Hematopoietic multipotent progenitor cell (in vitro differentiated cells): ENCODE data around the gene S100A12. TPM values are rescaled to one million over a fixed set of nuclear protein-coding genes. Genes with fewer than 3 reads are reported as not detected.
A peak's percentile ranks its signal among the peaks of the same experiment; 100 is the strongest.
"Not testable (repeated sequence)": the region's sequence is repeated elsewhere in the genome, so short reads cannot be mapped to it uniquely, and the experiment has no call there.

ENCODE experiments used
- DNase-seq, 3 donors: peaks; one replicate each; pipeline ENCODE4 v3.0.0-alpha.2; 2011 to 2015; ENCODE audit warnings: low read depth in 2 of 3, low spot score in 2 of 3
- total RNA-seq: library from RNA; depleted of rRNA; stranded (reverse); fragments of >200 nt; gene quantifications from one replicate; pipeline ENCODE4 v1.2.3, GENCODE V29; 2012

The S100A12 gene
- total RNA-seq, 1 donor: 4.8 TPM

GRCh38 chr1:153354515-153355193 lies 20.8 kb downstream of the S100A12 start:
- no peak for DNase-seq

- peak in 1 of 3 donors; percentile 47 for DNase-seq
Measured at GRCh38 chr1:153353226-153353947, 22.0 kb downstream of the S100A12 start.

DNA sequence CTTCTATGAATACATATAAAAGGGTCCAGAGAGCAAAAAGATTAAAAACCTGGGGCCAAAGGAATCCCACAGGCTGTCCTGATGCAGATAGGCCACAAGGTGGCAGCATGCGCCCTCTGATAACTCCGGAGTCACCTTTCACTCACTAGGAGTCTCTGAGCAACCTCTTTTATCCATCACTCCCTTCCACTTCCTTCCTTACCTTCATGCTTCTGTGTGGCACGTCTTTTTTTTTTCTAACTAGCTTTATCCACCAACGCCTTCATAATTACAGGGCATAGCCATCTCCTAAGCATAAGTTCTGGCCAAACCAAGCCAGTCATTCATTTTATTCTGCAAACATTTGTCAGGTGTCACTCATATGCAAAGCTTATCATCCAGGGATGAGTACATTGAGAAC lies 22.9 kb downstream of the S100A12 start:
- peak; percentile 22 to 84 (median 62) for DNase-seq

DNA sequence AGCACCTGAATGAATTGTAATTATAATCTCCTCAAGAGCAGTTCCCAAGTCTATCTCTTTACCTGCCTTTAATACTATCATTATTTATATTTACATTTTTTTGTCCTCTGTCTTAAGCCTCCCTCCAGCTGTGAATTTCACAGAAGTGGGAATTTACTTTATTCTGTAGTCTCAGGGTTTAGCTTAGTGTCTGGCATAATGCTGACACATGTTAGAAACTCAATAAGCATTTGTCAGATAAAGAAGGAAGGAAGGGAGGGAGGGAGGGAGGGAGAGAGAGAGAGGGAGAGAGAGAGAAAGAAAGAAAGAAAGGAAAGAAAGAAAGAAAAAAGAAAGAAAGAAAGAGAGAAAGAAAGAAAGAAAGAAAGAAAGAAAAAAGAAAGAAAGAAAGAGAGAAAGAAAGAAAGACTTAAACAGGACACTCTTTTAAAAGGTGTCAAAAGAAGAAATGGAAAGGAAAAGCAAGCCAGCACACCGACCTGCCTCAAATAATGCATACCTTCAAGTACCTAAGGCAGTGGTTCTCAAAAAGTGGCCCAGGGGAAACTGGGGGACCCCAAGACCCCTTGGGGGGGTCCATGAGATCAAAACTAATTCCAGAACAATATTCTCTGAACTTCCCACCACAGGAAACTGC lies 25.0 kb downstream of the S100A12 start:
- DNase-seq: no peak

DNA sequence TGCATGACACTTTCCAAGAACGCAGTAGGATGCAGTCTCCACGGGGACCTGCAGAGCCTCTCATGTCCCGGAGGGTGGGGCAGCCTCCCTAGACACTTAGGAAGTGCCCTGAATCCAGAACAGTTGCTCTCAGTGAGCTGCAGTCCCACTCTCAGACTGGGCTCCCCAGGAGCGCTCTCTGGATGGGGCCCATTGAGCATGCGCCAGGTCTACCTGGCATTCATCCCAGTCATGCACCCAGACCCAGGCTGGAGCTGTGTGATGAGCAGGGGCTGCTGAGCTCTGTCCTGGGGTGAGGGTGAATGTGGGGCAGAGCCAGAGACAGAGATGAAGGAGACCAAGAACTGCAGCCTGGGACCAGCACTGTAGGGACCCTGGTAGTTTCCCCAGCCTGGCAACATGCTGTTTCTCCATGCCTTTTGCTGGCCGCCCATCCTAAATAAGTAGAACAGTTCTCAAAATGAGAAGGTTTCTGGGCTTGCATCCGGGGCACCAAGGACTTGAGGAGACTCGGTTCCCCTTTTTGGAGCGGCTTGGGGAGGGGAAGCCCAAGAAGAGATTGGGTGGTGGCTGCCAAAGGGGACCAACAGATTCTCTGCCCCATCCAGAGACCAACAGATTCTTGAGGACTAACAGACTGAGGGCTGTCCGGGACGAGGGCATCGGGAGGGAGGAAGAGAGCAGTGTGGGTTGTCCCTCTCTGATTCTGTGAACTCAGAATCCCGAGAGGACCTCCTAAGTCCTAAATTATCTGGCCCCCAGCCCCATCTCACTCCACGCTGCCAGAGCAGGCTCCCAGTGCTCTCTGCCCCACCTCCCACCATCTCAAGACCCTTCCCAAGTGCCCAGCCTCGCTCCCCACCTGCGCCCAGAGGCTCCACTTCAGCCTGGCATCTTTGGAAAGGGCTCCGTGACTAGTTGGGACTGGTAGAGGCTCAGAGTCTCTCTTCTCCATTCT lies 25.8 kb downstream of the S100A12 start:
- DNase-seq: no peak

DNA sequence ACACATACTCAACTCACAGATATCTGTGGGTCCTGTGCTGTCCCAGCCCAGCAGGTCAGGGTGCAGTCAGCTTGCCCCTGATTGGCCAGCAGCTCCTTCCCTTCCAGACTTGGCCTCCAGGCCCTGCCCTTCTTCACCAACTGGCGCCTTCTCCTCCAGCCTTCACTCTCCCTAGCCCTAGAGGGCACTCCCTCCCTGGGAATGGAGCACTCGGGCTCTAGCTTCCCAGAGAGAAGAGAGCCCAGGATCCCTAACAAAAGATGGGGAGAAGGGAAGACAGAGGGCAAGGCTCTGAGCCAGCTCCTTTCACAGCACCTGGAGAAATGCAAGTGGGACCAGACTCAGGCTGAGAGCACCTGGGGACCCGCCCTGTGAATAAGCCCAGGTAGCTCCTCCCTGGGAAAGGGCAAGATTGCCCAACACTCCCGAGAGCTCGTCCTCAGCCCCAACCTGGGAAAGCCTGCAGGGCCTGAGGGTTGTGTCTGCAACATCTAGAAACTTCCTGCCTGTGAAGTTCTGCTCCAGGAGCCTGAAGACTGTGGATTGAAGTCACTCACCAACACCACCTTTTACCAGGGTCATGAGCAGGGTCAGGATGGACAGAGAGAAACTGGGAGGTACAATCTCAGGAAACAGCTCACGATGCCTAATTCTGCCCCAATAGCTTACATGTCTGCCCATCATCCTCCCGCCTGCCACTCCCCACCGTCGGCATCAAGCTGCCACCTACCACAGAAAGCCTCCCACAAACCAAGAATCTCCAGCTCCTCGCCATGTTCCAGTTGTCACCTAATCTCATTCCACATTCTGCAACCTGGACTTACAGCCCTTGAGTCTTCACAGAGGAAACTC lies 26.7 kb downstream of the S100A12 start, which contains the start of gene PGLYRP4:
Gene PGLYRP4, minus strand, starts transcription at position 331 of the 852 bp plus-strand sequence. CDS start 909 bp downstream, outside the sequence.
- no peak for DNase-seq

DNA sequence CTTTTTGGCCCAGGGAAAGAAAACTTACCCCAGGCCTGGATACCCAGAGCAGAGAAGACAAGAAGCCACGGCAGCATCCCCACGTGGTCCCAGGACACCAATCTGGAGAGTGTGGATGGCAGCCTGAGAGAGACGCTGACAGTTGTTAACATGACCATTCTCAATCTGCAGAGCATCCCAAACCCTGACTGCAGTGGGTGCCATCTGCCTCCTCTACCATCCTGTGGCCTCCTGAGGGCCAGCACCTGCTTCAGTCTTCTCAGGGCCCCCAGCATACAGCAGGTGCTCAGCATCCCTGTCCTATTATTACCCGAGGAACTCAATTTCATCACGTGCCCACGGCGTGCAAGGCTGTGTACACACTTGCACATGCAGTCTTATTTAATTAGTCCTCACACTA lies 27.6 kb downstream of the S100A12 start:
- no peak for DNase-seq

GRCh38 chr1:153347049-153347448 lies 28.4 kb downstream of the S100A12 start:
- not testable (repeated sequence) for DNase-seq

DNA sequence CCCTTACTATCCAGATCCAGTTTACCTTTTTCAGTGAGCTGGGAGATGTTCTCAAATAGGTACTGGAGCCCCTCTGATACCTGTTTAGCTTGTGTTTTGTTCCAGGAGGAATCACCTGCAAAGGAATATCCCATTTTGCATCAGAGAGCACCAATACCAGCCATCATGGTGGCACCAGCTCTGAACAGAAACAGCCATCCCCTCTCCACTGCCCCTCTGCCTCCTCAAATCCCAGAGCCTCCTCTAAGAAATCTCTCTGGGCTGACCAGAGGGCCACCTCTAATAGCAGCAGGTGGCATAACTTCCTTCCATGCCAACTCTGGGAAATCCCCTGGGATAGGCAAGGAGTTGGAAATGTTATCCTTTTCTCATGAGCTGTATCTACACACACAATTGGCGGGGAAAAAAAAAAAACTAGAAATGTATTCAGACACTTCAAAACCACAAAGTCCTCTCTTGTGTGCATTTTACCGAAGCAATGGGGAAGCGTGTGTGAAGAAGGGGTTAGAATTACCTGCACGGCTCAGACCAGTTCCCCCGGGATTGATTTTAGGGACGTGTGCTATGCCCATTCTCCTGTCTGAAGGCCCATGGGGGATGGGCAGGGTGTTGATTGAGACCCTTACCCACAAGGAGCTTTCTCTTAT lies 29.2 kb downstream of the S100A12 start:
- no peak for DNase-seq

DNA sequence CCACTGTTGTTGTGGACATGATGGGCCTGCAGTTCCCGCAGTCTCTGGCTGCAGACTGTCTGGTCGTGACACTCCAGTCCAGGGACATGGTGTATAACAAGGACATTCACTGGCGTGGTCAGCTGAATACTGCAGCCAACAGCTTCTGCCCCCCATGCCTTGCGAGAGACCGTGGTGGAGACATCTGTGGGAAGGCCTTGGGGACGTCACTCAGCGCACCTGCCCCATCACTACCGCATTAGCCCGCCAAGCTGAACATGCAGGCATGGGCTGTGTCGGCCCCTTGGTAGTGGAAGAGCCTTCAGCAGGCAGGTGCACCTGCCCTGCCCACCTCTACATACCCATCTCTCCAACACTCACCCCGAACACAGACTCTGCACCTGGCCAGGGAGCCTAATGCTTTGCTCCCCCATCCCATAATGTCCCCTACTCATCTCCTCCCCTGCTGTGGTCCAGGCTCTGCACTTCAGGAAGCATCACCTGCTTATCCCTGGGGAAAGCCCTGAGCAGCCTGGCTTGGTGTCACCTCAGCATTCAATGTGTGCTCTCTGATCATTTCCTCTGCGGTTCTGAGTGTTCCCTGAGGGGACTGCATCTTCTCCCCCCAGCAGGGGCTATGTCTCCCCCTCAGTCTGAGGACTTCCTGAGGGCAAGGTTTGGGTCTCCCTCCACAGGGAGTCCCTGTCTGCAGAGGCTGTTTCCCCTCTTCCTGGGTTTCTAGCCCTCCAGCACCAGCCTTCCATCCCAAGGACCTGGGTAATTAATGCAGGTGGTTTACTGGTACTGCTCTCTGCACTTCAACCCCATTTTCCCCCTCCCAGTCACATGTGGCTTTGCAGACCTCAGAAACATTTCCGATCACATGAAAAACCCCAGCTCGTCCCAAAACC lies 30.0 kb downstream of the S100A12 start:
- DNase-seq: no peak

GRCh38 chr1:153344718-153345025 lies 30.7 kb downstream of the S100A12 start:
- peak in 2 of 3 donors; percentile 52 to 66 for DNase-seq

DNA sequence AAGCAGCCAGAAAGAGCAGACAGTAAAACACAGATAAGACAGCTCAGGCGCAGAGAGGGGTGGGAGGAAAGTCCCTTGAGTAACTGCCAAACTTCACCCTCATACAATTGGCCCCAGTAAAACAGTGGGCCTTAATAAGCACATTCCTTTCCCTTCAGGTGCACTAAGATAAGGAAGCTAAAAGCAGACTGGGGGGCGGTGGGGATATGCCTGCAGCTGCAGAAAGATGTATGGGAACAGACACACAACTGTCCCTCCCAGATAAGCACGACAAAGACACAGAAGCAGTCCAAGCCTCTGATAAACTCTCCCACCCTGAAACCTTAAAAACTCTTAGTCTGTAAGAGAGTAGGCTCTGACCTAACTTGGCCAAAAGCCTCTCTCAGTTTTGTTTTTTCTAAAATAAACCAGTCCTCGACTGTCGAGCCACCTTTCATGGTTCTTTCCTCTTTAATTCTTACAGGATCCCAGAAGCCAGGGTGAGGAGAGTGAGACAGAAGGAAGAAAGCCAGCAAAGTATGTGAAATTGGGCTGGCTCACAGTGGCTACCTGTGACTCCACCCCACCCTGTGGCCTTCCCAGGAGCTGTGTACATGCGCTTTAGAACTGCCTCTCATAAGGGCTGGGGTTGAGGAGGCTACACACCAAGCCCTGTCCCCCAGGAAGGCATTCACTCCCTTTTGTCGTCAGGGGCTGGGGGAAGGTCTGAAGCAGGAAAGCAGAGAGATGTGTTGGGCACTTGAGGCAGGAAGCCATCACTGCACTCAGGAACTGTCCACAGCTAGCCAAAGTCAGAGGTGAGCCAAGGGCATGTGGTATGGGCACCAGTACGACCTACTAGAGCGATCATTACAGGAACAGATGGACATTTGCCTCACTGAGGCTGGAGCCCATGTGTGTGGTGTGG lies 31.4 kb downstream of the S100A12 start:
- DNase-seq: peak in 2 of 3 donors; percentile 81 to 92

- no peak for DNase-seq
Measured at GRCh38 chr1:153343040-153343681, 32.3 kb downstream of the S100A12 start.

DNA sequence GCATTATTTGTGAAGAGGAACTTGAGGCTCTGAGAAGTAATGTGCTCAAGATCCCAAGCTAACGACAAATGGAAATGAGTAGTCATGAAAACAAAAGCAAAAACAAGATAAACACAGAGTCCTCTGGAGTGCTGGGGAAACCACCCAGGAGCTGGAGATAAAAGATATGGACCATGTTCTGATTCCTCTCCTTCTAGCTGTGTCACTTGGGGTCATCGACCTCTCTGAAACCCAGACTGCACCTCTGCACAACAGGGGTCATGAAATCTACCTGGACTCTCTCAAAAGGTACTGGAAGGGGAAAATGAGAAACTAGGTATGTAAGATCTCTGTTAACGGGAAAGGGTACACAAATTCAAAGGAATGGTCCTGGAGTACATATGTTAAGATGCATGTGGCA lies 33.2 kb downstream of the S100A12 start:
- DNase-seq: no peak

- DNase-seq: no peak
Measured at GRCh38 chr1:153341431-153341934, 33.9 kb downstream of the S100A12 start.

DNA sequence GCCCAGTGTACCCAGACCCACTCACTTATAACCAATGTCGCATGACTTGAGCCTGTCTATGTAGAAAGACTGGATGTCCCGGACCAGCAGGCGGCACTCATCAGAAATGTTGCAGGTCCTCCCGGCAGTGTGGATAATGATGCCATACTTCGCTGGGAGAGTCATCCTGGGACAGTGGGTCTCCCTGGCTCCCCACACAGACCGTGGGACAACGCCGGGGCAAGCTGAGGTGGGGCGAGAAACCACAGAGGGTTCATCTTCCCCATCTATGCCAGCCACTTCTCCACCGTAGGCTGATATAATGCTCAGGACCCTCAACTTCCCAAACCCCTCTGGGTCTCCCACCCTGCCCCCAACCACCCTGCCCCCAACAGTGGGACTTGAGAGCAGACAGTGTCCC lies 35.1 kb downstream of the S100A12 start:
- no peak for DNase-seq

DNA sequence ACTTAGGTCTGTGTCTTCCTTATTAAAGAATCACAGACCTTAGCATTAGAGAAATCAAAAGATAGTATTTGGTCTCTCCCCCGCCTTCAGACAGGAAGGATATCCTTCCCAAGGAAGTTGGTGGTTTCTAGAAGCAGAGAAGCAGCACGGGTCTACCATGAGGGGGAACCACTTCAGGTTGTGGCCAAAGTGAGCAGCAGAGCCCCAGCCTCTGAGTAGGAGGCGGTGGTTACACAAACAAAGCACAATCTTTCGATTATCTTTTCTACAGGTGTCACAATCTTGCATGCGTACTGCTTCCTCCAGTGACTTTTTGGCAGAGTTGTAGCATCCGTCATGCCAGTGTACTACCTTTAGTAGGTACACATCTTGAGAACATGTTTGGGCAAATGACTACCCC lies 35.6 kb downstream of the S100A12 start:
- DNase-seq: no peak
